WI38 (cell line): Measurements from ENCODE around the gene TYR.

ENCODE experiments used
- H3K4me3 ChIP-seq: 2 replicates; pipeline ENCODE4 v1.5.1; 2011; ENCODE audit warnings: low read depth, mild to moderate bottlenecking, control low read depth, low read length
- TF ChIP-seq, protein P1 (sequence below): IDR thresholded peaks from 2 replicates; pipeline ENCODE4 v1.5.1; 2012; ENCODE audit warnings: low read depth, mild to moderate bottlenecking, control low read depth, low read length

TYR gene

GRCh38 chr11:89175796-89176195 is 1.9 kb upstream of the TYR start:
- H3K4me3 ChIP-seq, result no peak overlapping the region
- TF ChIP-seq, protein P1, sequence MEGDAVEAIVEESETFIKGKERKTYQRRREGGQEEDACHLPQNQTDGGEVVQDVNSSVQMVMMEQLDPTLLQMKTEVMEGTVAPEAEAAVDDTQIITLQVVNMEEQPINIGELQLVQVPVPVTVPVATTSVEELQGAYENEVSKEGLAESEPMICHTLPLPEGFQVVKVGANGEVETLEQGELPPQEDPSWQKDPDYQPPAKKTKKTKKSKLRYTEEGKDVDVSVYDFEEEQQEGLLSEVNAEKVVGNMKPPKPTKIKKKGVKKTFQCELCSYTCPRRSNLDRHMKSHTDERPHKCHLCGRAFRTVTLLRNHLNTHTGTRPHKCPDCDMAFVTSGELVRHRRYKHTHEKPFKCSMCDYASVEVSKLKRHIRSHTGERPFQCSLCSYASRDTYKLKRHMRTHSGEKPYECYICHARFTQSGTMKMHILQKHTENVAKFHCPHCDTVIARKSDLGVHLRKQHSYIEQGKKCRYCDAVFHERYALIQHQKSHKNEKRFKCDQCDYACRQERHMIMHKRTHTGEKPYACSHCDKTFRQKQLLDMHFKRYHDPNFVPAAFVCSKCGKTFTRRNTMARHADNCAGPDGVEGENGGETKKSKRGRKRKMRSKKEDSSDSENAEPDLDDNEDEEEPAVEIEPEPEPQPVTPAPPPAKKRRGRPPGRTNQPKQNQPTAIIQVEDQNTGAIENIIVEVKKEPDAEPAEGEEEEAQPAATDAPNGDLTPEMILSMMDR, result no peak

DNA sequence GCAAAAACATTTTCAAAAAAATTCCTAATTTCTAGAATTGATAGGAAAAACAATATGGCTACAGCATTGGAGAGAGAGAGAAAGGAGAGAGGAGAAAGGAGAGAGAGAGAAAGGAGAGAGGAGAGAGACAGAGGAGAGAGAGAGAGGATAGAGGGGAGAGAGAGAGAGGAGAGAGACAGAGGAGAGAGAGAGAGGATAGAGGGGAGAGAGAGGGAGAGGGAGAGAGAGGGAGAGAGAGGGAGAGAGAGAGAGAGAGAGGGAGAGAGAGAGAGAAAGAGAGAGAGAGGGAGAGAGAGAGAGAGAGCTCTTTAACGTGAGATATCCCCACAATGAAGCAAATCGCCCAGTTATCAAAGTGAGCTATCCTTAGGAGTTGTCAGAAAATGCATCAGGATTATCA is 737 bp upstream of the TYR start:
- H3K4me3 ChIP-seq, result no peak overlapping the region
- TF ChIP-seq, protein P1, result no peak

- H3K4me3 ChIP-seq, result peak overlapping the region; percentile 20
- TF ChIP-seq, protein P1, result no peak
Measured at GRCh38 chr11:89181111-89181510, 3.4 kb downstream of the TYR start.

DNA sequence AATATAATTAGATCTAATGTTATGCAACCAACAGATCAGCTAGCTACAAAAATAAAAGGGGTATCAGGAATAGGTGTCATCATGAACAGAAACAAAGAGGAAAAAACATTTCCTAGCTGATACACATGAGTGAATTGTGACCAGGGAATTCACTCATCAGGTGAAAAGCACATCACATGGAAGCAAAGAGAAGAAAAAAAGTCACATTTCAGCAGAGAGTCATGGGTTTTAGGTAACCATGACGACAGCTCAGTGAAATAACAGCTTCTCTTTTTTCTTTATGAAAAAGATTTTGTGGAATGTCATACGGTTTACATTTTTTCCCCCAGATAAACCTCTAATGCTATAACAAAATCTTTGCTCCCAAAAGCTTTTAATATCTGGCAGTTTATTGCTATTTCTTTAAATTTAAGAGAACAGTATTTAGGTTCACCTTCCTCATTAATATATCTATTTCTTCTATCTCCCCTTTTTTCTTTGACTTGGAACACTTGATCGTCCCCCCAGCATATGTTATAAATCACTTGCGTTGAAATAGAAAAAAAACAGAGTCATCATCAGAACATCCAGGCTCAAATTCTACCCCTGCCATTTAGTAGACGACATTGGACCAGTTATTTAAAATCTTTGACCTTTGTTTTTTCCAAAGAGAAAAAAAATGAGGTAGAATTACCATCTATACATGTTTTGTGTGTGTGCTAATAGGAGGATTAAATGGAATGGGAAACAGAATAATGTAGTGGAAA is 5.3 kb downstream of the TYR start:
- no peak overlapping the region for H3K4me3 ChIP-seq
- TF ChIP-seq, protein P1, result no peak

- TF ChIP-seq, protein P1, result no peak
- H3K4me3 ChIP-seq, result no peak overlapping the region
Measured at GRCh38 chr11:89184021-89184420, 6.3 kb downstream of the TYR start.

GRCh38 chr11:89189776-89190175 is 12.1 kb downstream of the TYR start:
- H3K4me3 ChIP-seq, result no peak overlapping the region
- TF ChIP-seq, protein P1, result no peak

- H3K4me3 ChIP-seq, result no peak overlapping the region
- TF ChIP-seq, protein P1, result no peak
Measured at GRCh38 chr11:89201138-89201537, 23.5 kb downstream of the TYR start.
